Prostate gland (tissue), 2 donors: ENCODE data around the gene TPX2. TPM values are rescaled to one million over a fixed set of nuclear protein-coding genes. Genes with fewer than 3 reads are reported as not detected.

Experiments
- DNase-seq: peaks from one replicate; pipeline ENCODE4 v3.0.0-alpha.2; 2019; ENCODE audit warnings: low spot score
- H3K27ac ChIP-seq, 2 donors: fragments of 200-600 bp; sonication (generic); 2 replicates each; pipeline ENCODE4 v1.5.1; 2017 to 2019
- H3K27me3 ChIP-seq: fragments of 200-600 bp; sonication (generic); replicated peaks from 2 replicates; pipeline ENCODE4 v1.5.1; 2019; ENCODE audit not compliant: insufficient read depth
- H3K36me3 ChIP-seq, 2 donors: fragments of 200-600 bp; sonication (generic); 1 replicate in 1 of 2; 2 replicates in 1 of 2; pipeline versions ENCODE4 v1.5.1 to v1.8.1; 2017 to 2019
- H3K4me1 ChIP-seq: fragments of 200-600 bp; sonication (generic); replicated peaks from 2 replicates; pipeline ENCODE4 v1.5.1; 2019
- H3K4me3 ChIP-seq, 2 donors: fragments of 200-600 bp; sonication (generic); 2 replicates each; pipeline ENCODE4 v1.5.1; 2017 to 2019
- H3K9me3 ChIP-seq: fragments of 200-600 bp; sonication (generic); 2 replicates; pipeline ENCODE4 v1.5.1; 2017
- CTCF ChIP-seq, 4 experiments: fragments of 200-600 bp in 2 of 4; fragments of 450-650 bp in 2 of 4; sonication (generic) in 2 of 4; IDR thresholded peaks; 1 replicate in 3 of 4; 2 replicates in 1 of 4; pipeline ENCODE4 v1.5.1; 2016 to 2019; ENCODE audit warnings: antibody characterized with exemption in 4 of 4, mild to moderate bottlenecking in 2 of 4, moderate library complexity in 2 of 4
- POLR2A ChIP-seq: fragments of 450-650 bp; IDR thresholded peaks from one replicate; pipeline ENCODE4 v1.6.1; 2016; ENCODE audit warnings: antibody characterized with exemption, mild to moderate bottlenecking
- POLR2AphosphoS5 ChIP-seq: sonication (generic); formaldehyde crosslinking; IDR thresholded peaks from one replicate; pipeline ENCODE4 v1.6.1; 2017; ENCODE audit warnings: antibody characterized with exemption
- WGBS: methylation state at CpG from one replicate; pipeline ENCODE4 v1.1.5; 2018; 5-methylcytosine and 5-hydroxymethylcytosine counted together
- intact Hi-C: fragments of 100-400 bp; cut with DNase I; formaldehyde crosslinking; loops from one replicate; pipeline ENCODE4 v1.14.2; 2022
- total RNA-seq, 2 donors: library from RNA; depleted of rRNA; stranded (reverse); fragments of >200 nt; gene quantifications; one replicate each; pipeline ENCODE4 v1.1.0, GENCODE V29; 2016

Gene TPX2
- total RNA-seq, 2 donors from 2014 or later = 1.4 to 23.2 TPM

- Histone ChIP-seq H3K4me1 (no peaks in the 10 kb centered on the region), H3K27ac (no peak overlapping the region), H3K36me3 (no peaks in the 10 kb centered on the region), H3K9me3 (no peaks in the 10 kb centered on the region), H3K27me3 (no peaks in the 10 kb centered on the region), H3K4me3 (no peak overlapping the region)
- WGBS = 88% methylated on average over 3 of the region's 3 CpGs
- no peak for DNase-seq
- intact Hi-C loops = no loop called here
- no peak for TF ChIP-seq CTCF (IDR thresholded peaks at IDR 0.05)
Measured at GRCh38 chr20:31757254-31757653, 18.2 kb downstream of the TPX2 start.

GRCh38 chr20:31758521-31758920, 19.4 kb downstream of the TPX2 start:
- no peaks in the 10 kb centered on the region for H3K27me3 ChIP-seq
- no peak for DNase-seq
- H3K4me1 ChIP-seq = no peaks in the 10 kb centered on the region
- no peaks in the 10 kb centered on the region for H3K9me3 ChIP-seq
- H3K4me3 ChIP-seq = no peak overlapping the region
- H3K36me3 ChIP-seq = no peaks in the 10 kb centered on the region
- no peak overlapping the region for H3K27ac ChIP-seq
- no peak for TF ChIP-seq CTCF (IDR thresholded peaks at IDR 0.05)
- TF ChIP-seq POLR2AphosphoS5 = no peak
- TF ChIP-seq POLR2A = no peak
- WGBS = 74% methylated on average over 4 of the region's 4 CpGs
- intact Hi-C loops = no loop called here

GRCh38 chr20:31758991-31759390, 19.9 kb downstream of the TPX2 start:
- Histone ChIP-seq H3K36me3 (no peaks in the 10 kb centered on the region), H3K27ac (no peak overlapping the region), H3K9me3 (no peaks in the 10 kb centered on the region), H3K4me1 (no peaks in the 10 kb centered on the region), H3K4me3 (no peak overlapping the region), H3K27me3 (no peaks in the 10 kb centered on the region)
- intact Hi-C loops = no loop called here
- no peak for DNase-seq
- TF ChIP-seq CTCF (IDR thresholded peaks at IDR 0.05) (no peak), POLR2A (no peak), POLR2AphosphoS5 (no peak)

- TF ChIP-seq POLR2AphosphoS5 = no peak
- no peak for TF ChIP-seq POLR2A
- TF ChIP-seq CTCF (IDR thresholded peaks at IDR 0.05) = no peak
Measured at GRCh38 chr20:31759836-31760518, 20.9 kb downstream of the TPX2 start.

GRCh38 chr20:31760519-31761240, 21.6 kb downstream of the TPX2 start:
- TF ChIP-seq POLR2AphosphoS5 (no peak), CTCF (IDR thresholded peaks at IDR 0.05) (no peak), POLR2A (no peak)
- Histone ChIP-seq H3K9me3 (no peaks in the 10 kb centered on the region), H3K4me3 (no peak overlapping the region), H3K27ac (no peak overlapping the region), H3K27me3 (no peaks in the 10 kb centered on the region), H3K4me1 (no peaks in the 10 kb centered on the region), H3K36me3 (no peaks in the 10 kb centered on the region)
- intact Hi-C loops = no loop called here
- DNase-seq = no peak
- WGBS = 70% methylated on average over 6 of the region's 6 CpGs

More at GRCh38 chr20:31759836-31760518, 20.9 kb downstream of the TPX2 start:
- Histone ChIP-seq H3K9me3 (no peaks in the 10 kb centered on the region), H3K27ac (no peak overlapping the region), H3K27me3 (no peaks in the 10 kb centered on the region), H3K4me1 (no peaks in the 10 kb centered on the region), H3K4me3 (no peak overlapping the region), H3K36me3 (no peaks in the 10 kb centered on the region)
- 43% methylated on average over 2 of the region's 2 CpGs for WGBS
- intact Hi-C loops = no loop called here
- DNase-seq = no peak
